Suppressor macrophage (primary cell): ENCODE results near the gene KIFC3.
"Not testable (repeated sequence)": the region's sequence is repeated elsewhere in the genome, so short reads cannot be mapped to it uniquely, and the experiment has no call there.

Experiments used
- DNase-seq, 4 experiments: peaks; one replicate each; pipeline ENCODE4 v3.0.0-alpha.2; 2020 to 2022

KIFC3 gene

GRCh38 chr16:57721356-57722209, 80.7 kb downstream of the KIFC3 start:
- no peak for DNase-seq

DNA sequence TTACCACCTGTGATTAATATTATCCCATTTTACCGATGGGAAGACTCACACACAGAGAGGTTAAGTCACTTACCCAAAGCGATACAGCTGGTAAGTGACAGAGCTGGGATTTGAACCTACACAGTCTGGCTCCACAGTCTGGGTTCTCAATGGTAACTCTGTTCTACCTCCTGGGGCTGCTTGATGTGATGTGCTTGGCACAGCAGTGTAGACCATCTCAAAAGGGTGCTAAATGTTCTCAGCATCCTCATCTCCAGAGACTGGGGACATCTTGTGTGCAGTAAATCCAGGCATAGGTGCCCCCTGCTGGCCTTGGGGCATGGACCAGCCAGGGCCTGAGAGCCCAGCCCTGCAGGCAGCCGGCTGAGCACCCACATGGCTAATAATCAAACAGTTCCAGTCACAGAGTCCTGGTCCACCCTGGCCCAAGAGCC, 82.1 kb downstream of the KIFC3 start:
- peak; percentile 75 to 88 (median 82) for DNase-seq

DNA sequence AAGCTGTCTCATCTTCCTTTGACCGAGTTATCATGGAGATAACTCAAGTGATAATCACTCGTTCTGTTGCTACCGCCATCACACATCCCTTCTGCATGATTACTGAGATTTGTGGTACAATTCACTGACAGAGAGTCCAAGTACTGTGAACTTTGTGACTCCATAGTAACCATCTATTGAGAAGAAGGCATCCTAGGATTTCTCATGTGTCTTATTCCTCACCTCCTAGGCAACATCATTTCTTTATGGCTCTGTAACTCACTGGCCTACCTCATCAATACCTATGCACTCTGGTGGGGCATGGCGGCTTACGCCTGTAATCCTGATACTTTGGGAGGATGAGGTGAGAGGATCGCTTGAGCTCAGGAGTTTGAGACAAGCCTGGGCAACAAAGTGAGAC, 88.2 kb downstream of the KIFC3 start:
- DNase-seq = no peak

DNA sequence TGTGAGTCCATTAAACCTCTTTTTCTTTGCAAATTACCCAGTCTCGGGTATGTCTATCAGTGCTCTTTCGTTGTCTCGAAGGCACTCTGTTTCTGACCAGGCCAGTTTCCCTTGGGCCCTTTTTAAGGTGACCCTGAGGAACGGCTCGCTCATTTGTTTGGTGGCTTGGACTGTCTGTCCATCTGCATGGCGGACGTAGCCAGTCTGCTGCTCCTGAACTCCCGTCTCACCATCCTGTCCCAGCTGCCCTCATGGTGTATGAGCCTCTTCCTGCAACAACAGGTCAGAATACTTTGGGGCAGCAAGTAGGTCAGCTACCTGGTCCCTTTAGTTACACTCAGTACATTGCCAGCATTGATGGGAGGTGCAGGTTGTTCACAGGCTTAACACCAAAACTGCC, 88.7 kb downstream of the KIFC3 start:
- no peak for DNase-seq

DNA sequence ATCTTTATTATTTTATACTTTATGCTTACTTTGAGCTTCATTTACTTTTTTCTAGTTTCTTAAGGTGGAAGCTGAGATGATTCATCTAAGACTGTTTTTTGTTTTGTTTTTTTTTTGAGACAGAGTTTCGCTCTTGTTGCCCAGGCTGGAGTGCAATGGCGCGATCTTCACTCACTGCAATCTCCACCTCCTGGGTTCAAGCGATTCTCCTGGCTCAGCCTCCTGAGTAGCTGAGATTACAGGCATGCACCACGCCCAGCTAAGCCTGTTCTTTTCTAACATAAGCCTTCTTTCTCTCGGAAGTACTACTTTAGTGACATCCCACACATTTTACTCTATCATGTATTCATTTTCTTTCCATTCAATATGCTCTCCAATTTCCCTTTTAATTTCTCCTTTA, 89.7 kb downstream of the KIFC3 start:
- DNase-seq = not testable (repeated sequence)

GRCh38 chr16:57711993-57712392, 90.3 kb downstream of the KIFC3 start:
- no peak for DNase-seq

DNA sequence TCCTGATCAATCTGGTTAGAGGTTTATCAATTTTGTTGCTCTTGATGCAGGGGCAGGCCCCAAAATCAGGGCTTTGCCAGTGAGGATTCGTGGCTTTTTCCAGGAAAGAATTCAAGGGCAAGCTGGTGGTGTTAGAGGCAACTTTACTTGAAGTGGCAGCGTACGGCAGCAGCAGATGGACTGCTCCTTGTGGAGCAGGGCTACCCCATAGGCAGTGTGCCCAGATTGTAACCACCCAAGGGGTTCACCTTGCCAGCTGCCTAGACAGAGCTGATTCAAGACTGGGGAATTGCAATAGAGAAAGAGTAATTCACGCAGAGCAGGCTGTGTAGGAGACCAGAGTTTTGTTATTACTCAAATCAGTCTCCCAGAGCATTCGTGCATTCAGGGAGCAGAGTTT, 90.9 kb downstream of the KIFC3 start:
- no peak for DNase-seq

DNA sequence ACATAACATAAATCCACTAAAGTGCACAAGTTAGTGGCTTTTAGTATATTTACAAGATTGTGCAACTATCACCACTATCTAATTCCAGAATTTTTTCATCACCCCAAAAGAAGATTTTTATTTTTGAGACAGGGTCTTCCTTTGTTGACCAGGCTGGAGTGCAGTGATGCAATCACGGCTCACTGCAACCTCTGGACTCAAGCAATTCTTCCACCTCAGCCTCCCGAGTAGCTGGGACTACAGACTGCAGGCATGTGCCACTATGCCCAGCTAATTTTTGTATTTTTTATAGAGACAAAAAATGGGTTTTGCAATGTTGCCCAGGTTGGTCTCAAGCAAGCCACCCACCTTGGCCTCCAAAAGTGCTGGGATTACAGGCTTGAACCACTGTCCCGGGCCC, 92.6 kb downstream of the KIFC3 start:
- DNase-seq = no peak
